Endodermal cell (in vitro differentiated cells): ENCODE results near the gene DPH5. TPM values are rescaled to one million over a fixed set of nuclear protein-coding genes. Genes with fewer than 3 reads are reported as not detected.

Experiments used
- DNase-seq: peaks from one replicate; pipeline ENCODE4 v3.0.0-alpha.2; 2017
- H3K27ac ChIP-seq: 2 replicates; pipeline ENCODE4 v1.5.1; 2013; ENCODE audit warnings: mild to moderate bottlenecking, low read depth, low read length, moderate library complexity
- H3K27me3 ChIP-seq: 2 replicates; pipeline ENCODE4 v1.6.1; 2013; ENCODE audit warnings: mild to moderate bottlenecking, low read length, moderate library complexity; ENCODE audit not compliant: insufficient read depth, control insufficient read depth, poor library complexity, severe bottlenecking
- H3K36me3 ChIP-seq: 2 replicates; pipeline ENCODE4 v1.7.0; 2013; ENCODE audit warnings: mild to moderate bottlenecking, low read length, moderate library complexity; ENCODE audit not compliant: control insufficient read depth, insufficient read depth
- H3K4me1 ChIP-seq: one replicate; pipeline ENCODE4 v1.7.0; 2013; ENCODE audit warnings: low read length; ENCODE audit not compliant: control insufficient read depth, insufficient read depth
- H3K4me3 ChIP-seq: 2 replicates; pipeline ENCODE4 v1.5.1; 2013; ENCODE audit warnings: mild to moderate bottlenecking, low read length, moderate library complexity
- H3K9ac ChIP-seq: 2 replicates; pipeline ENCODE4 v1.6.1; 2013; ENCODE audit warnings: mild to moderate bottlenecking, low read length, moderate library complexity; ENCODE audit not compliant: poor library complexity, severe bottlenecking; ENCODE audit errors: extremely low read depth
- H3K9me3 ChIP-seq: 2 replicates; pipeline ENCODE4 v1.6.1; 2013; ENCODE audit warnings: mild to moderate bottlenecking, low read length, moderate library complexity; ENCODE audit not compliant: control insufficient read depth
- H3K27ac Mint-ChIP-seq: 2 replicates; pipeline ENCODE4 v1.8.0; 2020; ENCODE audit warnings: mixed read lengths
- H3K27me3 Mint-ChIP-seq: 2 replicates; pipeline ENCODE4 v1.8.0; 2021; ENCODE audit warnings: mild to moderate bottlenecking, mixed read lengths; ENCODE audit not compliant: insufficient read depth
- H3K36me3 Mint-ChIP-seq: 2 replicates; pipeline ENCODE4 v1.8.0; 2020; ENCODE audit warnings: low read depth, mixed read lengths
- H3K4me1 Mint-ChIP-seq: 2 replicates; pipeline ENCODE4 v1.8.0; 2020; ENCODE audit warnings: mixed read lengths
- H3K4me3 Mint-ChIP-seq: 2 replicates; pipeline ENCODE4 v1.8.0; 2020; ENCODE audit warnings: mild to moderate bottlenecking, moderate library complexity, mixed read lengths
- H3K9me3 Mint-ChIP-seq: 2 replicates; pipeline ENCODE4 v1.8.0; 2020; ENCODE audit warnings: mild to moderate bottlenecking, mixed read lengths
- WGBS, 2 experiments: methylation state at CpG; one replicate each; pipeline versions ENCODE4 v1.1.5 to v1.1.7; 2013; ENCODE audit warnings: missing lambda C conversion rate in 2 of 2, mixed read lengths in 1 of 2; ENCODE audit not compliant: insufficient coverage in 1 of 2, insufficient read length in 1 of 2; 5-methylcytosine and 5-hydroxymethylcytosine counted together
- total RNA-seq, 2 donors: library from RNA; stranded (reverse); fragmentation: NEBNext Ultra II Directional in 1 of 2; extraction: Animal tissue kit (Norgen Biotek cat#: 25700) in 1 of 2; gene quantifications; 2 replicates in 1 of 2; 3 replicates in 1 of 2; pipeline ENCODE4 v1.2.1, GENCODE V29; 2021
- TF ChIP-seq, protein P1 (sequence below): fragments of 200-600 bp; sonication (generic); conservative IDR thresholded peaks from 2 replicates; pipeline ENCODE4 v1.5.0; 2021; ENCODE audit warnings: antibody characterized with exemption, mild to moderate bottlenecking

The DPH5 gene
- total RNA-seq, 2 donors from 2014 or later = 38.7 to 40.4 TPM

DNA sequence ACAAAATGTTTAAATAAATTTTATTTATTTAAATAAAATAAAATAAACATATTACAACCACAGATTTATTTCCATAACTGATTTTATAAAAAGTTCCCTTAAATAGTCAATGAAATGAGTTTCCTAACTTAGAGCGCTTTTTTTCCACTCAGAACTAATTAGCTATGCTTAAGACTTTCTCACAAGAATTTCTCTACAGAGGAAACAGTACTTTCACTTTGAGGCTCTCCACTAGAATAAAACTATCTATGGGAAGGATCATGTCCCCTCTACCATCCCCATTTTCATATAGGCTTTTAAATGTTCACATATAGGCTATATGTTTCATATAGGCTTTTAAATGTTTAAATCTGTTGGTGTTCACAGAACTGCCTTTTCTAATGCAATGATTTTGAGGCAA, 40.0 kb upstream of the DPH5 start:
- H3K27me3 Mint-ChIP-seq = no peaks in the 10 kb centered on the region
- no peak overlapping the region for H3K9ac ChIP-seq
- TF ChIP-seq, protein P1, sequence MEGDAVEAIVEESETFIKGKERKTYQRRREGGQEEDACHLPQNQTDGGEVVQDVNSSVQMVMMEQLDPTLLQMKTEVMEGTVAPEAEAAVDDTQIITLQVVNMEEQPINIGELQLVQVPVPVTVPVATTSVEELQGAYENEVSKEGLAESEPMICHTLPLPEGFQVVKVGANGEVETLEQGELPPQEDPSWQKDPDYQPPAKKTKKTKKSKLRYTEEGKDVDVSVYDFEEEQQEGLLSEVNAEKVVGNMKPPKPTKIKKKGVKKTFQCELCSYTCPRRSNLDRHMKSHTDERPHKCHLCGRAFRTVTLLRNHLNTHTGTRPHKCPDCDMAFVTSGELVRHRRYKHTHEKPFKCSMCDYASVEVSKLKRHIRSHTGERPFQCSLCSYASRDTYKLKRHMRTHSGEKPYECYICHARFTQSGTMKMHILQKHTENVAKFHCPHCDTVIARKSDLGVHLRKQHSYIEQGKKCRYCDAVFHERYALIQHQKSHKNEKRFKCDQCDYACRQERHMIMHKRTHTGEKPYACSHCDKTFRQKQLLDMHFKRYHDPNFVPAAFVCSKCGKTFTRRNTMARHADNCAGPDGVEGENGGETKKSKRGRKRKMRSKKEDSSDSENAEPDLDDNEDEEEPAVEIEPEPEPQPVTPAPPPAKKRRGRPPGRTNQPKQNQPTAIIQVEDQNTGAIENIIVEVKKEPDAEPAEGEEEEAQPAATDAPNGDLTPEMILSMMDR = no peak
- WGBS, 2 experiments = 100% methylated on average over 1 of the region's 1 CpG
- no peak overlapping the region for H3K27ac ChIP-seq
- no peaks in the 10 kb centered on the region for H3K4me1 ChIP-seq
- H3K9me3 Mint-ChIP-seq = no peaks in the 10 kb centered on the region
- H3K27me3 ChIP-seq = peaks cover 6% of the 10 kb centered on the region
- no peaks in the 10 kb centered on the region for H3K36me3 Mint-ChIP-seq
- no peak overlapping the region for H3K27ac Mint-ChIP-seq
- no peak for DNase-seq
- H3K4me3 ChIP-seq = no peak overlapping the region
- no peak overlapping the region for H3K4me3 Mint-ChIP-seq
- H3K9me3 ChIP-seq = no peaks in the 10 kb centered on the region
- peaks cover 8% of the 10 kb centered on the region for H3K4me1 Mint-ChIP-seq
- no peaks in the 10 kb centered on the region for H3K36me3 ChIP-seq

DNA sequence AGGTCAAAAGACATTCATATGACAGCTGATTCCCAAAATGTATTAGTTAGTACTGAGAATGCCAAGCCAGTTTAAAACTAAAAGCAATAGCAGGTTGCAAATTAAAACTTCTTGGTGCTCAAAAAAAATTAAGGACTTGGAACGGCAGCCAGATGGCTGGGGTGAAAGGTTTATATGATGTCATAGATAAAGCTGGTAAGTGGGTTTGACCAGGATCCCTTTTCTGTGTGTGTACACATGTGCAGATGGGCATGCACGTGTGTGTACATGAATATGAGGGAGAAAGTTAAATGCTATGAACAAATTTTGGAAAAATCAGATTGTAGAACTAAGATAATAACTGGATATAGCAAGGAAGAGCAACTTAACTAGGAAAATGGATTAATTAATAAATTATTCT, 39.1 kb upstream of the DPH5 start:
- peaks cover 6% of the 10 kb centered on the region for H3K27me3 ChIP-seq
- no peak overlapping the region for H3K27ac Mint-ChIP-seq
- WGBS, 2 experiments = 93 to 100% methylated on average over 1 to 2 of the region's 2 CpGs
- H3K27ac ChIP-seq = no peak overlapping the region
- no peak for DNase-seq
- H3K4me3 ChIP-seq = no peak overlapping the region
- H3K9ac ChIP-seq = no peak overlapping the region
- H3K4me1 ChIP-seq = no peaks in the 10 kb centered on the region
- H3K4me3 Mint-ChIP-seq = no peak overlapping the region
- H3K9me3 ChIP-seq = no peaks in the 10 kb centered on the region
- H3K36me3 Mint-ChIP-seq = no peaks in the 10 kb centered on the region
- no peaks in the 10 kb centered on the region for H3K36me3 ChIP-seq
- no peaks in the 10 kb centered on the region for H3K27me3 Mint-ChIP-seq
- H3K9me3 Mint-ChIP-seq = no peaks in the 10 kb centered on the region
- TF ChIP-seq, protein P1 = no peak
- H3K4me1 Mint-ChIP-seq = peaks cover 12% of the 10 kb centered on the region

DNA sequence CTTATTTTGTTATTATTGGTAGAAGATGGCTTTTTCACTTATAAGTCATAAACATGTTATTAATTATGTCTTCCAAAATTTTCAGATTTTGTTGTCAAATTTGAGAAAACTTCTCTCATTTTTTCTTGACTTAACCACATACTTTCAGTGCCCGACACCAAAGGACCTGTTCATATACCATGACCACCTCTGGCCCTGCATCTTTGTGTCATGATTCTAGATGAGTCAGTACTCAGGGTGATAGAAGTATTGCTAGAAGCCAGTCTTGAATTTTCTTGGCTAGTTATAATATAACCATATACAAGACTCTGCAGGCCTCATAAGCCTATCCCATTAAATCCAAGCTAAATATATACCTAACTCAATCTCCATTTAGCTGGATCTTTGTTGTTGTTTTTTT, 35.4 kb upstream of the DPH5 start:
- no peak overlapping the region for H3K9ac ChIP-seq
- no peaks in the 10 kb centered on the region for H3K4me1 ChIP-seq
- no peak overlapping the region for H3K4me3 ChIP-seq
- H3K27me3 ChIP-seq = peaks cover 33% of the 10 kb centered on the region
- H3K9me3 ChIP-seq = peaks cover 6% of the 10 kb centered on the region
- Mint-ChIP-seq H3K27ac (no peak overlapping the region), H3K4me1 (peaks cover 12% of the 10 kb centered on the region), H3K4me3 (no peak overlapping the region), H3K27me3 (peaks cover 11% of the 10 kb centered on the region), H3K9me3 (no peaks in the 10 kb centered on the region), H3K36me3 (no peaks in the 10 kb centered on the region)
- TF ChIP-seq, protein P1 = no peak
- H3K27ac ChIP-seq = no peak overlapping the region
- DNase-seq = no peak
- WGBS, 2 experiments = 100% methylated on average over 1 of the region's 1 CpG; no CpG with 5 or more reads in 1 of the 2 experiments
- no peaks in the 10 kb centered on the region for H3K36me3 ChIP-seq
